OCI-LY3 (cell line): ENCODE measurements around the gene HOXC5.

Experiments used
- EZH2phosphoT487 ChIP-seq: fragments of 200-600 bp; shearing (Covaris generic); IDR thresholded peaks from 2 replicates; pipeline ENCODE4 v1.6.1; 2018; ENCODE audit warnings: antibody characterized with exemption, mixed run types, low read depth
- TF ChIP-seq, protein P1 (sequence below): fragments of 200-600, 300-600 bp; sonication (generic); IDR thresholded peaks from 2 replicates; pipeline ENCODE4 v1.5.1; 2014; ENCODE audit warnings: antibody characterized with exemption, low read length, low read depth

DNA sequence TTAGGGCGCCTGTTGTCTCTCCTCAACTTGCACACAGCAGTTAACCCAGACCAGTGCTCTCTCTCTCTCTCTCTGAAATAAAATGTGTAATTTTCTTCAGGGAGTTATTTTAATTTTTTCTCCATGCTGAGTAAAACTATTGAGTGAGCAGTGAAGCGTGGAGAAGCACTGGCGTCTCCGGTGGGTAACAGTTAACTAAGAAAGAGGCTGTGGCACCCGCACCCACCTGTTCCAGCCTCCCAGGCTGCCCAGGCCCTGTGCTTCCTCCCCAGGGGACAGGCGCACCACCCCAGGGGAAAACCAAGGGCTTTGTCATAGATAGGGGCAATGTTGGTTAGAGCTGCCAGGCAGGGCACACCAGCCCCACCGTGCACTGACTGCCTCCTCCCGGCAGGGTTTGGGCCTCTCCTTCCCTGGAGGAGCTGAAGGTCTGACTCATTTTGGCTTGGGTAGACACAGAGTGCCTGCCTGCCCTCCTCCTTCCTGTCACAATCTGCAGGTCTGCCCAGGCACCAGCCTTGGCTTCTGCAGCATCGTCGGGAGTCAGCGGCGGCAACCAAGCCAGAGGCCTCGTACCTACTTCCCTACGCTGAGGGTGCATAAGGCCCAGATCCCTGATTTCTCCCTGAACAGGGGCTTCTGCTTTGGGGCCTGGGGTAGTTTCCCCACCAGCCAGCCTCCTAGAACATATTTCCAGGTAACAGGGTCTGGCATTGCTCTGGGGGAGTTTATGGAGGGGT lies 3.9 kb downstream of the HOXC5 start:
- TF ChIP-seq, protein P1, sequence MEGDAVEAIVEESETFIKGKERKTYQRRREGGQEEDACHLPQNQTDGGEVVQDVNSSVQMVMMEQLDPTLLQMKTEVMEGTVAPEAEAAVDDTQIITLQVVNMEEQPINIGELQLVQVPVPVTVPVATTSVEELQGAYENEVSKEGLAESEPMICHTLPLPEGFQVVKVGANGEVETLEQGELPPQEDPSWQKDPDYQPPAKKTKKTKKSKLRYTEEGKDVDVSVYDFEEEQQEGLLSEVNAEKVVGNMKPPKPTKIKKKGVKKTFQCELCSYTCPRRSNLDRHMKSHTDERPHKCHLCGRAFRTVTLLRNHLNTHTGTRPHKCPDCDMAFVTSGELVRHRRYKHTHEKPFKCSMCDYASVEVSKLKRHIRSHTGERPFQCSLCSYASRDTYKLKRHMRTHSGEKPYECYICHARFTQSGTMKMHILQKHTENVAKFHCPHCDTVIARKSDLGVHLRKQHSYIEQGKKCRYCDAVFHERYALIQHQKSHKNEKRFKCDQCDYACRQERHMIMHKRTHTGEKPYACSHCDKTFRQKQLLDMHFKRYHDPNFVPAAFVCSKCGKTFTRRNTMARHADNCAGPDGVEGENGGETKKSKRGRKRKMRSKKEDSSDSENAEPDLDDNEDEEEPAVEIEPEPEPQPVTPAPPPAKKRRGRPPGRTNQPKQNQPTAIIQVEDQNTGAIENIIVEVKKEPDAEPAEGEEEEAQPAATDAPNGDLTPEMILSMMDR: no peak
- no peak for TF ChIP-seq EZH2phosphoT487
